ENCODE results near the gene MECP2. TPM values are rescaled to one million over a fixed set of nuclear protein-coding genes. Genes with fewer than 3 reads are reported as not detected.

Gene MECP2
- polyA plus RNA-seq, 1 donor (not counting 4 experiments of a cell fraction or from before 2014, with no cell fraction given): 9.9 TPM

- Histone ChIP-seq H3K79me2 (ENCODE audit: control insufficient read depth, insufficient read depth, low read length) (no peaks in the 10 kb centered on the region), H3K4me1 (ENCODE audit: control insufficient read depth, extremely low read depth, insufficient read depth, low read length) (no peaks in the 10 kb centered on the region), H2AFZ (ENCODE audit: control insufficient read depth, low read length) (no peak overlapping the region), H3K9me1 (ENCODE audit: control insufficient read depth, extremely low read depth, insufficient read depth, low read length) (no peaks in the 10 kb centered on the region), H3K4me2 (ENCODE audit: control insufficient read depth, extremely low read depth, insufficient read depth, low read depth, low read length) (no peak overlapping the region), H3K9me3 (ENCODE audit: control insufficient read depth, low read depth, low read length) (no peaks in the 10 kb centered on the region), H3K27ac (ENCODE audit: control insufficient read depth, insufficient read depth, low read length) (no peak overlapping the region), H3K9ac (ENCODE audit: control insufficient read depth, extremely low read depth, insufficient read depth, low read length) (no peak overlapping the region), H3K27me3 (ENCODE audit: control insufficient read depth, extremely low read depth, insufficient read depth, low read length) (no peaks in the 10 kb centered on the region), H3K4me3 (ENCODE audit: control insufficient read depth in 2 of 3, extremely low read depth in 1 of 3, insufficient read depth in 2 of 3, low read depth in 1 of 3, low read length in 3 of 3) (no peak overlapping the region), H3K36me3 (ENCODE audit: control insufficient read depth in 2 of 2, extremely low read depth in 1 of 2, insufficient read depth in 2 of 2, low read length in 2 of 2) (no peaks in the 10 kb centered on the region), H4K20me1 (ENCODE audit: control insufficient read depth, extremely low read depth, insufficient read depth, low read length) (no peaks in the 10 kb centered on the region)
- TF ChIP-seq EZH2 (IDR thresholded peaks at IDR 0.05; ENCODE audit: low read length) (no peak), CTCF (optimal IDR thresholded peaks at IDR 0.05 in 1 of 3, IDR thresholded peaks at IDR 0.05 in 1 of 3, conservative IDR thresholded peaks at IDR 0.05 in 1 of 3; ENCODE audit: extremely low read depth in 1 of 3, insufficient read depth in 2 of 3, low read length in 3 of 3) (no peak)
- dilution Hi-C loops (cut with MboI; ENCODE audit: extremely low pct_ligation_motif_present, low sequenced_read_pairs): no loop called here
- FAIRE-seq (no peak), DNase-seq (ENCODE audit: low read depth, low spot score) (no peak)
These were observed 105.3 kb downstream of the MECP2 start for GRCh38 chrX:153992180-153992579.

GRCh38 chrX:153991013-153991580, 106.4 kb downstream of the MECP2 start:
- Histone ChIP-seq H3K27ac (ENCODE audit: control insufficient read depth, insufficient read depth, low read length) (no peak overlapping the region), H2AFZ (ENCODE audit: control insufficient read depth, low read length) (no peak overlapping the region), H3K4me3 (ENCODE audit: control insufficient read depth in 2 of 3, extremely low read depth in 1 of 3, insufficient read depth in 2 of 3, low read depth in 1 of 3, low read length in 3 of 3) (no peak overlapping the region), H3K36me3 (ENCODE audit: control insufficient read depth in 2 of 2, extremely low read depth in 1 of 2, insufficient read depth in 2 of 2, low read length in 2 of 2) (no peaks in the 10 kb centered on the region), H3K9me3 (ENCODE audit: control insufficient read depth, low read depth, low read length) (no peaks in the 10 kb centered on the region), H3K9me1 (ENCODE audit: control insufficient read depth, extremely low read depth, insufficient read depth, low read length) (no peaks in the 10 kb centered on the region), H3K27me3 (ENCODE audit: control insufficient read depth, extremely low read depth, insufficient read depth, low read length) (no peaks in the 10 kb centered on the region), H3K9ac (ENCODE audit: control insufficient read depth, extremely low read depth, insufficient read depth, low read length) (no peak overlapping the region), H4K20me1 (ENCODE audit: control insufficient read depth, extremely low read depth, insufficient read depth, low read length) (no peaks in the 10 kb centered on the region), H3K79me2 (ENCODE audit: control insufficient read depth, insufficient read depth, low read length) (no peaks in the 10 kb centered on the region), H3K4me1 (ENCODE audit: control insufficient read depth, extremely low read depth, insufficient read depth, low read length) (no peaks in the 10 kb centered on the region), H3K4me2 (ENCODE audit: control insufficient read depth, extremely low read depth, insufficient read depth, low read depth, low read length) (no peak overlapping the region)
- TF ChIP-seq CTCF (optimal IDR thresholded peaks at IDR 0.05 in 1 of 3, IDR thresholded peaks at IDR 0.05 in 1 of 3, conservative IDR thresholded peaks at IDR 0.05 in 1 of 3; ENCODE audit: extremely low read depth in 1 of 3, insufficient read depth in 2 of 3, low read length in 3 of 3) (no peak), EZH2 (IDR thresholded peaks at IDR 0.05; ENCODE audit: low read length) (no peak)
- DNase-seq (ENCODE audit: low read depth, low spot score) (no peak), FAIRE-seq (no peak)
- dilution Hi-C loops (cut with MboI; ENCODE audit: extremely low pct_ligation_motif_present, low sequenced_read_pairs): no loop called here

Measured in keratinocyte (primary cell).